GM19372 (cell line): ENCODE results near the gene NTSR1.

ENCODE experiments used
- ATAC-seq: cut with Tn5 transposase; IDR thresholded peaks from one replicate; pipeline ENCODE4 v1.9.1; 2021; ENCODE audit warnings: mild to moderate bottlenecking, low read depth, moderate library complexity; ENCODE audit not compliant: unreplicated experiment

The NTSR1 gene

GRCh38 chr20:62779417-62779685 is 70.7 kb downstream of the NTSR1 start:
- no peak for ATAC-seq

- ATAC-seq = no peak
These were observed 71.6 kb downstream of the NTSR1 start for GRCh38 chr20:62780204-62780603.

GRCh38 chr20:62780696-62781095 is 72.1 kb downstream of the NTSR1 start:
- no peak for ATAC-seq

DNA sequence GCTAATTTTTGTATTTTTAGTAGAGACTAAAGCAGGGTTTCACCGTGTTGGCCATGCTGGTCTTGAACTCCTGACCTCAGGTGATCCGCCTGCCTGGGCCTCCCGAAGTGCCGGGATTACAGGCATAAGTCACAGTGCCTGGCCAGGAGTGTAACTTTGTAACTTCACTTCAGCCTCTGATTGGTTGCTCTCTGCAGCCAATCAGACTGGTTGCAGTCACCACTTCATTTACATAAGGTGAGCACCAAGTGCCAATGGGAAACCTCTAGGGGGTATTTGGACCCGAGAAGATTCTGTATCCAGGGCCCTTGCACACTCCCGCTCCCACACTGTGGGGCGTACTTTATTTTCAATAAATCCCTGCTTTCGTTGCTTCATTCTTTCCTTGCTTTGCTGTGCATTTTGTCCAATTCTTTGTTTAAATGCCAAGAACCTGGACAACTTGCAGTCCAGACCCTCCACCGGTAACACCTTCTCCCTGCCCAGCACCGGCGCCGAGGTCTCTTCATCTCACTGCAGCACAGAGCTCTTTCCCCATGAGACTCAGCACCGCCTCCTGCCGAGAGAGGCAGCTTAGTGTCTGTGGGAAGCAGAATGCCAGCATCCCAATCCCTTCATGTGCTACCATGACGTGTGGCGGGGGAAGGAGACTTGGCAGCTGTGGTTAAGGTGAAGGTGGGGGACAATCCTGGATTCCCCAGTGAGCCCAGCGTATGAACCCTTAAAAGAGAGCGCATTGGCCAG is 73.7 kb downstream of the NTSR1 start:
- ATAC-seq = no peak

DNA sequence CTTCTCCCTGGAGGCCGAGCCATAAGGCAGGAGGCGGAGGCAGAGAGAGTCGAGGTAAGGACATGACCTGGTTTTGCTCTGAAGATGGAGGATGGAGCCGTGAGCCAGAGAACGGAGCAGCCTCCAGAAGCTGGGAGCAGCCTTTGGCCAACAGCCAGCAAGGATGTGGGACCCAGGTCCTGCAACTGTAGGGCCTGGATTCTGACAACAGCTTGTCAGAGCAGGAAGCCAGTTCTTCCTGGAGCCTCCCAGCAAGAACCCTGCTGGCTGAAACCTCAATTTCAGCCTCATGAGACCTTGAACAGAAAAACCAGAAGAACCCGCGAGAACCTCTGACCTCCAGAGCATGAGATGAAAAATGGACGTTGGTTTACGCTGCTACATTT is 74.2 kb downstream of the NTSR1 start:
- ATAC-seq = no peak

- ATAC-seq = no peak
These were observed 75.9 kb downstream of the NTSR1 start for GRCh38 chr20:62784497-62784896.

DNA sequence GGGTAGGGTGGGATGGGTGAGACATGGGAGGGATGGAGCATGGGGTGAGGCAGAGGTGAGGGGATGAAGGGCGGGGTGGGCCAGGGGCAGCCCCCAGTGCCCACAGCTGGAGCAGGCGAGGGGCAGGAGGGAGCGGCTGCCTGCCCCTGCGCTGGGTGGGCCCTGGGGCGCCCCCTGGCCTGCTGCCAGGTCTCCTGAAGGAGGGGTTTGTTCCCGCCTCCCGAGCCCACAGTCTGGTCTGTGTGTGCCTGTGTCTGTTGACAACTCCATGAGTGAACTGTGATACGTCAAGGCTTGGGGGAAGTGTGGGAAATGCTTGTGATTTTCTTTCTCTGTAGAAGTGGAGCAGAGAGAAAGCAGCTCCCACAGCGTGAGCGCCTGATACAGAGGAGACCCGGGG is 76.8 kb downstream of the NTSR1 start:
- ATAC-seq = no peak

- no peak for ATAC-seq
These were observed 77.5 kb downstream of the NTSR1 start for GRCh38 chr20:62786157-62786556.

DNA sequence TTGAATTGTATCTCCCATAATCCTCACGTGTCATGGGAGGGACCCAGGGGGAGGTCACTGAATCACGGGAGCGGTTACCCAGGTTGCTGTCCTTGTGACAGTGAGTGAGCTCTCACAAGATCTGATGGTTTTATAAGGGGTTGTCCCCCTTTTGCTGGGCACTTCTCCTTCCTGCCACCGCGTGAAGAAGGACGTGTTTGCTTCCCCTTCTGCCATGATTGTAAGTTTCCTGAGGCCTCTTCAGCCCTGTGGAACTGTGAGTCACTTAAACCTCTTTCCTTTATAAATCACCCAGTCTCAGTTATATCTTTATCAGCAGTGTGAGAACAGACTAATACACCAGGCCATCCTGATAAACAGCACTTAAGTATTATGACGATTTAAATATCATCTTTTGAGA is 78.7 kb downstream of the NTSR1 start:
- no peak for ATAC-seq

- no peak for ATAC-seq
These were observed 79.2 kb downstream of the NTSR1 start for GRCh38 chr20:62787866-62788265.

GRCh38 chr20:62788607-62789006 is 80.0 kb downstream of the NTSR1 start:
- ATAC-seq = no peak

- no peak for ATAC-seq
These were observed 81.4 kb downstream of the NTSR1 start for GRCh38 chr20:62790075-62790474.

GRCh38 chr20:62791301-62792181 is 82.9 kb downstream of the NTSR1 start:
- no peak for ATAC-seq

DNA sequence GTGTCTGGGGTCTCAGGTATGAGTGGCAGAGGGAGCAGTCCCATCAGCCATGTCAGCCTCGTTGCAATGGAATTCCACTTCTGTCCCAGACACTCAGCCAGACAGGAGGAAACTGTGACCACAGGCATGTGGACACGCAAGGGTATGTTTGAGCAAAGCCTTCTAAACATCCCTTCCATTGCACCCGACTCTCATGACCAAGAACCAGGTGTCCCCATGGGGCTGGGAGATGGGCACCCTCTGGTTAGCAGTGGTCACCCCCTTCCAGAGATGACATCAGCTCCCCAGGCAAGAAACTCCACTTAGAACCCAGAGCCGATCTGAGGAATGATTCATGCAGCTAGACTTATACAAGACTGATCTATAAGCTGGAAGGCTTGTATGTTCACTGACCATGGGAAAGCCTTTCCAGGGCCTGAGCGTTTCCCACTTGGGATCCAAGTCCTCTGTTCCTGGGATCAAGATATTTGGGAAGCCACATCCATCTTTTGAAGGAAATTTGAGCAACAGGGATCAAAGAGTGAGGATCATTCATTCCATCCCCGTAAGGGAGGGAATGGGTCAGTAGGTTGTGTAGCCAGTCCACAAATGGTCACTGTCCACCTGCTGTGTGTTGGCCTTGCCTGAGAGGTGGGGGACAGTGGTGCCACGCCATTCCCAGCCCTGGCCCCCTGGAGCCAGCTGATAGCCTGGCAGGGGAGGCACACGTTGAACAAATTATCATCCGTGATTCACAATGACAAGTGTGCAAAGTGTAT is 83.7 kb downstream of the NTSR1 start:
- no peak for ATAC-seq

DNA sequence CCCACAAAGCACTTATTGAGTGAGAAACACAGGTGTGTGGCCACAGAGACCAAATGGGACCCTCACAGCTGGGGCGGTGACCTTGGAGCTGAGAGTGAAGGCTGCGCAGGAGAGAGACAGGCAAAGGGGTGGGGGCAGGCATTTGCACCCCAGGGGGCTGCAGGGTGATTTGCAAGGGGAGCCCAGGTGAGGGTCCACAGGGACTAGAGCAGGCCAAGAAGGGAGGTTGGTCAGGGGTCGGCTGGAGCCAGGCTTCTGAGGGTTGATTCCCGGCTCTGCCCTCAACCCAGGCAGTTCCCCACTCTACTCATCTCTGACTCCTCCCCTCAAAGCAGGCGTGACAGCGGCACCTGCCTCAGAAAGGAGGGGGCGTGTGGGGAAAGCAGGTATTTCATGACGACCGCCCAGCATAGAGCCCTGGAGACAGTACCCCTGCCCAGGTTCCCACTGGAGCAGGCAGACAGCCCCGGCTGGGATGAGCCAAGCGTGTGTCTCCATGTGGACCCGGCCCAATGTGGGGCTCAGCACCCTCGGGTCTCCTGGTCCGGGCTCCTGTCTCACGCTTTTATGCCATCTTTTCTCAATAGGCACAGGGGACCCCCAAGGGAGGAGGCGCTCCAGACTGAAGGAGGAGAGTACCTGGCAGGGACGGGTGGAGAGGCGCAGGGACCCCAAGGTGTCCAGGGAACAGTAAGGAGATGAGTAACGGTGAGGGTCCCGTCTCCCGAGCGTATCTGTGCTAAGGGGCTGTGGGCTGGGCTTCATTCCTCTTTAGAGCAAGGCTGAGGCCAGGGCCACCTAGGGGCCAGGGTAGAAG is 84.5 kb downstream of the NTSR1 start:
- no peak for ATAC-seq

- ATAC-seq = no peak
These were observed 85.0 kb downstream of the NTSR1 start for GRCh38 chr20:62793757-62794006.

DNA sequence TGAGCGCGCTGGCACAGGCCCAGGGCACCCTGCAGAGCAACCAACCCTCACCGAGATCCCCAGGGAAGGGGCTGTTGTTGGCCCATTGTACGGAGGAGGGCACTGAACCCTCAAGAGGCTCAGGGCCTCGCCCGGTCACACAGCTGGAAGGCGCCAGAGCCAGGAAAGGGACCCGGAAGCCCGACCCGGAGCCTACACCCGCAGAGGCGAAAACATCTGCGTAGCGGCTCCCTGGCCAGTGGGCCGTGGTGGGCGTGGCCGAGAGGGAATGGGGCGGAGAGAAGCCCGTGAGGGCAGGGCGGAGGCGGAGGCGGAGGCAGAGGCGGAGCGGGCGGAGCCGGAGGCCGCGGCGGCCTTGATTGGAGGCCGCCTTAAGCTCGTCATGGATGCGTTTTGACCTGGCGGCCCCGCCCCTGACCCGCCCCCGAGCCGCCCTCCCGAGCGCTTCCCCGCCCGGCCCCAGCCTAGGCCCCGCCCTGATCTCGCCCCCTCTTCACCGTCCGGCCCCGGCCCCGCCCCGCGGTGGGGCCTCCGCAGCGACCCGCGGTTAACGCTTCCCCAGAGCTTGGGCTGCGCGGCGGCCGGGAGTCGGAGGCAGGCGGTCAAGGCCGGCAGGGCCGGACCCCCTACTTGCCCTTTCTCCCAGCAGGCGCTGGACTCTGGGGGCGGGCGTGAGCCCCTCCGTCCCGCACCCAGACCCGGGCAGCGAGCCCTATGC is 85.5 kb downstream of the NTSR1 start:
- peak; percentile 66 for ATAC-seq

DNA sequence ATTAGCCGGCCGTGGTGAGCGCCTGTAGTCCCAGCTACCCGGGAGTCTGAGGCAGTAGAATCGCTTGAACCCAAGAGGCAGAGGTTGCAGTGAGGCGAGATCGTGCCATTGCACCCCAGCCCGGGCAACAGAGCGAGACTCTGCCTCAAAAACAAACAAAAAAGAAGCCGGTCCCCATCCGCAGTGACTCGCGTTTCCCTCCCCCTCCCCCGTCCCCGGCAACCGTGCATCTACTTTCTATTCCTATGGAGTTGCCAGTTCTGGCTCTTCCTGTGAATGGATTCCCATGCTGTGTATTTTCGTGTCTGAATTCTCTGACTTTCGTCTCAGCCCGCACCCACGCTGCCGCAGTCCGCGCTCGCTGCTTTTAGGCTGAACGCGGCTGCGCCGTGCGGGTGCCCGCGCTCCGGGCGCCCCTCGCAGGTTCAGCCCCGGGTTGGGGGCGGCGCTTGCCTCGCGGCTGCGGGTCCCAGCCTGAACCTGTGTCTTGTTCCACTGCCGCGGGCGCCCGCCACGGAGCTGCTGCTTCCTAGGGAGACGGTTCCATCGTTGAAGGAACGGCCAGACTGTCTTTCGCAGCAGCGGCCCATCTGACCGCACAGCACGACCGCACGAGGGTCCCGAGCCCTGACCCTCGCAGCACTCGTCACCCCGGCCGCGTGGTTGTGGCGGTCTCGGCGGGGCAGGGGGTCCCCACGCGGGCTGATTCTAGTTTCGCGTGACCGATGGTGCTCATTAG is 86.6 kb downstream of the NTSR1 start:
- ATAC-seq = no peak

DNA sequence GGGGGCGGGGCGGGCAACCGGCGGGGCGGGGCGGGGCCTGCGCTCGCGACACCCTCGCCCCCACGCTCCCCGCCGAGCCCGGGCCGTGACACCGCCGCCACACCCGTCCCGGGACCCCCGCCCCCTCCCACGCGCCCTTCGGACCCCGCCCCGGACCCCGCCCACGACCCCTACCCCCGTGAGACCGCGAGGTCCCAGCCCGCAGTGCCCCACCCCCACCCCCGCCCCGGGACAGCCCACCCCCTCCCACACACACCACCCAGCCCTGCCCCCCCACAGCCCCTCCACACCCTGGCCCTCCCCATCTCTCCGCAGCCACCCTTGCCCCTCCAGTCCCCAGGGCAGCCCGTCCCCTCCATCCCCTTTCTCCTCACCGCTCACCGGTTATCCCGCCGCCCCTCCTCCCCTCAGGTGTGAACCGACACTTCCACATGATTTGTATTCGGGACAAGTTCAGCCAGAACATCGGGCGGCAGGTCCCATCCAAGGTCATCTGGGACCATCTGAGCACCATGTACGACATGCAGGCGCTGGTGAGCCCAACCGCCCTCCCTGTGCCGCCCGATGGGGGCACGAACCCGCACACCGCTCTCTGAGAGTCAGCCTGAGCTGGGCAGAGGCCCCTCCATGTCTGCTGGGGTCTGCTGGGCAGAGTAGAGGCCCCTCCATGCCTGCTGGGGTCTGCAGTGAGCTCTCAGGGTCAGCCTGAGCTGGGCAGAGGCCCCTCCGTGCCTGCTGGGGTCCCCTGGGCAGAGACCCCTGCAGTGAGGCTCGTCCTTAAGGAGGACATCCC is 88.3 kb downstream of the NTSR1 start:
- ATAC-seq = no peak
